Measurements from ENCODE around the gene EXT2.

DNA sequence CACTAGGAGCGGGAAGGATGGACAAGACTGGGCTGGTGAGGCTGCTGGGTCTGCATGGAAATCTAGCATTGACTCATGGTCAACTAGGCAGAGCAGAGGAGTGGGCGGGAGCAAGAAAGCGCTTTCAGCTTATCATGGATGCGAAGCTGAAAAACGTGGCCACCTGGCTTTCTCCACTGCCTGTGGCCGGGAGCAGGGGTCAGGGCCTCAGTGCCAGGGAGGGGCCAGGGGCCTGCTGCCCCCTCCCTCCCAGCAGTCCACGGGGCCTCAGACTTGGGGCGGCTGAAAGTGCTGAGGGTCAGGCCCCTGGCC is 168.9 kb downstream of the EXT2 start:
- no peak for TF ChIP-seq MTA1 (CRISPR knock-in tag; IDR thresholded peaks at IDR 0.05; ENCODE audit: borderline replicate concordance)
- no peak for TF ChIP-seq RFX5 (IDR thresholded peaks at IDR 0.05; ENCODE audit: low read depth, low read length)
- no peak for TF ChIP-seq ZFX (CRISPR knock-in tag; IDR thresholded peaks at IDR 0.05; ENCODE audit: low read depth)
